G401.6 (cell line): Measurements from ENCODE around the gene KMT2E.
A peak's percentile ranks its signal among the peaks of the same experiment; 100 is the strongest.

Source experiments
- FAIRE-seq: peaks from 2 replicates; lab custom pipeline; 2012; peaks lifted over from hg19 to GRCh38; lab: Jason Lieb, UNC

KMT2E gene

DNA sequence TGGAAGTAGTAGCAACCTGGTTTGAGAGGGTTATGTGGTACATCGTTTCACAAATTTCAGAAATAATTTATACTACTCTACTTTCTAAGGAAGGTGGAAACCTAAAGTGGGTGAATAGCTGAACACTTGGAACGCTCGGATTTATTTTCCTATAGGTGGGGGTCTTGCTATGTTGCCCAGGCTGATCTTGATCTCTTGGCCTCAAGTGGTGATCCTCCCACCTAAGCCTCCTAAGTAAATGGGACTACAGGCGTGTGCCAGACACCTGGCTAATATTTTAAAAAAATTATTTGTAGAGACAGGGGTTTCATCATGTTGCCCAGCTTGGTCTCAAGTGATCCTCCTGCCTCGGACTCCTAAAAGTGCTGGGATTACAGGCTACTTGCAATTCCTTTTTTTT, 6.7 kb upstream of the KMT2E start:
- FAIRE-seq, result no peak

DNA sequence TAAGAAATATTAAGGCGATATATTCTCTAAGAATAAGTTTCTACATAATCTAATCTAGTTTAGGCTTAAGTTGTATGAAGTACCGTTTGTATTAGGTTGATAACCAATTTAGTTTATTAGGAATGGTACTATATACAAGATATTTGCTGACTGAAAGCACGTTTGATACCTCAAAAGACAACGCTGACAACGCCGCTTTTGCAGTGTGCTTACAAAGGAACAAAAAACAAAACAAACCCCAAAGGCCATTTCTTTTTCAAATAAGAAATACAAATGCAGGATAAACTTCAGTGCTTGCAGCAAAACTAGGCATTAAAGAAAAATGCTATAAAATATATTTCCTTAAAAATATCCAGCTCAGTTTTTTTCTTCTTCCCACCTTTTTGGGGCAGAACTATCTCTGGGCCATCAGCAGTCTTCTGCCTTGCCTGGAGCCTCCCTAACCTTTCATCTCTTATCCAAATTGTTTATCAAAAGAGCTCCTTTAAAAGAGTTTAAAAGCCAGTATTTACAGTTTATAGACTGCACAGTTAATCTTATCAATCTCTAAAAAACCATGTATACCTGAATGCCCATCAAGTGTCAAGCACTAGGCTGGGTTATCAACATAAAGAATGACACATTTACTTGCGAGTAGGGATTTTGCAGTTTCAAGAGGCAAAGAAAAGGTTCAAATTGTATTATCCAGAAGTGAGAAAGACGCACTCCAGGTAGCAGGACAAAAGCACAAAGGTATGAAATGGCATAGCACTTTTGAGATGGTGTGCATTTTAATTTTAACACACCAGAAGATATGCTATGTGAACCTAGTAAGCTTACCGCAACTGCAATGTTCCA, 4.1 kb upstream of the KMT2E start:
- FAIRE-seq, result no peak

DNA sequence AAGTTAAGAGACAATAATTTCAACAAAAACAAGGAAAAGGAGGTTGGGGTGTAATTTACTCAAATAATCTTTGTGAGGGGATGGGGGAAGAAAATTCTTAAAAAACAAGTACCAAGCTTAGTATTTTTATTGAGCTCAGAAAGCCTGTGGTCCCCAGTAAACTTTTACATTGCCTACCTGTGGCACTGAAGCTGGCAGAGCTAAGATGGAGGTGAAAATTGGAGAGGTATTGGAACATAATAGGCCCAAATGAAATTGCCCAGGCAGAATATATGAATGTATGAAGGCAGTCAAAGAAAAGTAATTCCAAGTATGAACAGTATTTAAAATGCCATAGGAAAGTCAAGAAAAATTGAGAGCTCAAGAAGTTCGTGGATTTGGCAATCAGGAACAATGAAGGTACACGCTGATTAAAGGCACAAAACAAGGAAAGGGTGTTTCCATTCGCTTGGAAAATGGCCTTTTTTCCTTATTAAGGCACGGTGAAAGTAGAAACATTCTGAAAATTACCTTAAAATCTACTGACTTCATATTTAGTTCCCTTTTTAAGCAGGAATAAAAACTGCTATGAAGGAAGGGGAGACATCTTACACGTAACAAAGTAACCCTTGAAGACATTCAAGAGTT, 3.4 kb upstream of the KMT2E start:
- no peak for FAIRE-seq

DNA sequence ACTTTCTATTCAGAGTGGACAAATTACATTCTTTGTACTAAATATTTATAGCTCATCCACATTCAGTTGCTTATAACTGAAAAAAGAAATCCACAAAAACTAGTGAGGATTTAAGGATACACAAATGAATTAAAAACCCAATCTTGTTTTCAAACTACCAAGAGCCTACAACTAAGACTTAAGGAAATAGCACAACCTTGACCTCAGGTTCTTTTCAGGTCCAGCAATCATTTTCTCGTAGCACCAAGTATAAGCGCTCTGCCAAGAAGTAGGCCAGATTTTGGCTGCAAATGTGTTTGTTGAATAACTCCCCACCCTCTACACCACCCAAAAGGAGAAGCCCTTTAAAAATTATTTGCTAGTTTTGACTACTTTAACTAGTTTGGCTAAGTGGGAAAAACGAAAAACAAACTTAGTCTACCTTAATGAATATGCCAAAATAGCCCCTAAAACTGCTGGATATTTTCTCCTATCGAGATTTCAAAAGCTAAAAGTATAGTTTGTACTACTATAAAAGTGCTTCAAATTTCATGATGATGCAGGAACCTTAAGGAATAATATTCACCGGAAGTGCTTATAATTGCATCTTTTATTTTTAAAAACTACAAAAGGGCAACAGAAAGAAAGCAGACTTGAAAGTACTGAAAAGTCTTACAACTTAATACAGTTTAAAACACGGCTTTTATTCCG, 2.7 kb upstream of the KMT2E start:
- FAIRE-seq, result no peak

DNA sequence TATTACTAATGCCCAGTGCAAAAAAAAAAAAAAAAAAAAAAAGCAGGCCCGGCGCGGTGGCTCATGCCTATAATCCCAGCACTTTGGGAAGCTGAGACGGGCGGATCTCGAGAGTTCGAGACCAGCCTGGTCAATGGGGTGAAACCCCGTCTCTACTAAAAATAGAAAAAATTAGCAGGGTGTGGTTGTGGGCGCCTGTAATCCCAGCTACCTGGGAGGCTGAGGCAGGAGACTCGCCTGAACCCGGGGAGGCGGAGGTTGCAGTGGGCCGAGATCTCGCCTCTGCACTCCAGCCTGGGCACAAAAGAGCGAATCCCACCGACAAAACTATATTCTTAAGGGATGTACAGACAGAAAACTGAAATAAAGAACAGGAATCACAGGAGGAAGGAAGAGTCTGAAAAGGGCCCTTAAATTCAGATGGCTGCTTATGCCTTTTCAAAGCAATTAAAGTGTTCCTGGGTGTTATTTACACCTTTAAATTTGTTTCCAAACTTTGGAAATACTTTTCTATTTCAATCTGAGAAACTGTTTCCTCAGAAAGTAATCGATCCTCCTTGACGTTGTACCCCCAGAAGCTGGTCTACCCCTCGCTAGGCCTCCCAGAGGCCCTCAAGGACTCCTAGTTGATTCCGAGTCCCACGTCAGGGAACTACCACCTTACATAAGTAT, 2.0 kb upstream of the KMT2E start:
- FAIRE-seq, result no peak

DNA sequence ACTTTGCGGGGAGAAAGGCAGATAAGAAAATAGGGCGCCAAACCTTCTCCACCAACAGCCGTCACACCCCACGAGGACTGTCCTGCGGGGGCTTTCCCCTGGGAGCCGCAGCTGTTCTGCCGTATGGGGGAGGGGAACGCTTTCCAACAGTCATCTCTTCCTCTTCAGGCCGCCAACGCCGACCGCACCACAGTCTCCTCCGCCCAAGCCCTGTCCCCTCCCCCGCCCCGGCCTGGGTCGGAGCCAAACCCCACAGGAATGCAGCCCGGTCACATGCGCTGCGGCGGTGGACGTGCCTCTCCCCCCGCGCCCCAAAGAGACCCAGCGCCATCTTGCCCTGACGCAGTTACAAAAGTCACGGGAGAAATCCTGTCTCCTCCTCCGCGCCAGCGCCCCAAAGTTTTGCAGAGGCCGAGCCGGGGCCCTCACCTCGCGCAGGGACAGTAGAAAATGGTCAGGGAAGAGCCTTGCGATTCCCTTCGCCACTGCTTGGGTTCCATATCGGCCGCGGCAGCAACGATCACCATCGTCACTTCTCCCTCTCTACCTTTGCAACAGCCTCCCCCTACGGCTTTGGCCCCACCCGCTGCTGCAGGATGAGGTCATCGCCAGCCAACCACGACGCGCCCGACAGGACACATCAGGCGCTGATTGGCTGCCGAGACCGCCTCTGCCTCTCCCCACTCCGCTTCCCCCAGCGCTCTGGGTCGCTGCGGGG, 1.3 kb upstream of the KMT2E start:
- peak; percentile 91 for FAIRE-seq

DNA sequence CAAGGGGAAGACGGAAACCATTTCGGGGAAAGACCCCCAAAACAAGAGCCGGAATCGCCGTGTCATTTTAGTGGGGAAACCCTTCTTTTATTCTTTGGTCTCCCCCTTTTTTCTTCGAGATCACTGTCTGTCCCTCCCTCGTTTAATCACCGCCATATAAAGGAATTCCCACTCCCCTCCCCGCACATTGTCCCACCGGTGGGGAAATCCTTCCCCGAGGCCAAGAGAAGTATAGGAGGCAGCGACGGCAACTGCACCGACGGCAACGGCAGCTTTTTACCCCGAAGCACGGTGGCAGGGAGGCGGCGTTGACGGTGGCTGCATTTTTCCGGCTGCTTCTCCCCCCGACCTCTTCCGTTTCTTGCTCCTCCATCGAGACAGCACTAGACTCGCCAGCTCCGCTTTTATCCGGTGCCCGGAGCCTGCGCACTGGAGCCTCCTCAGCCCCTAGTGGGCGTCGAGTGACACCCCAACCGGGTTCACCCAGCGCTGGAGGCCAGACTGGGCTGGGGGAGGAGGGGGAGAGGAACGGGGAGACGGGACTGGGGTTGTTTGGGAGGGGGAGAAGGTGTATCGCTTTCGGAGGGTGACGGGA, 687 bp upstream of the KMT2E start:
- no peak for FAIRE-seq

DNA sequence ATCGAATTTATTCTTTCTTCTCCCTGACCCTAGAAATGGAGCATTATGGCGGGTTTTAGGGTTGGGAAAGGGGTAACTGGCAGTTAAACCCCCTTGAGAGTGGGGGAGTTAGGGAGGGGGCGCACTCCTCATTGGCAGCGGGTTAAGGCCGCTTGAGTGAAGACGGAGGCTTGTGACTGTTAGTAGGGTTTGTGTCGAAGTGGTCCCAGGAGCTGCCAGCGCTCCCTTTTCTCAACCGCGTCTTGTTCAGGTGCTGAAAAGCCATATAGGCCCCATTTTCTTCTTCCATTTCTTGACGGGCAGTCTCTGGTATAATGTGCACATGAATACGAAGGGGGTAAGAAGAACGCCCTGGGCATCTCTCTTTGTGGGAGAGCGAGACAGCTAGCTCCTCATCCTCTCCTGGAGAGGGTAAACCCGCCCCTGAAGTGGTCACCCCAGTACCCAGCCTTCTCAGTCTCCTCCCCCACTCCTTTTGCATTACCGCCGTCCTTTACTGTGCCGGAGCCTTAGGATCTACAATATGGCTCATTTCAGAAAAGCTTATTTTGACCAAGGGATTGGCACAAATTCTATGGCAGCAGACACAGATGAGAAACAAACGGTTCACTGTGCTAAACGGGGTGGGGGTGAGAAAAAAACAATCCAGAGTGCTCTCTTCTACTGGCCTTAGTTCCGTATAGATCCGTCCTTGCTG, 836 bp downstream of the KMT2E start:
- no peak for FAIRE-seq

DNA sequence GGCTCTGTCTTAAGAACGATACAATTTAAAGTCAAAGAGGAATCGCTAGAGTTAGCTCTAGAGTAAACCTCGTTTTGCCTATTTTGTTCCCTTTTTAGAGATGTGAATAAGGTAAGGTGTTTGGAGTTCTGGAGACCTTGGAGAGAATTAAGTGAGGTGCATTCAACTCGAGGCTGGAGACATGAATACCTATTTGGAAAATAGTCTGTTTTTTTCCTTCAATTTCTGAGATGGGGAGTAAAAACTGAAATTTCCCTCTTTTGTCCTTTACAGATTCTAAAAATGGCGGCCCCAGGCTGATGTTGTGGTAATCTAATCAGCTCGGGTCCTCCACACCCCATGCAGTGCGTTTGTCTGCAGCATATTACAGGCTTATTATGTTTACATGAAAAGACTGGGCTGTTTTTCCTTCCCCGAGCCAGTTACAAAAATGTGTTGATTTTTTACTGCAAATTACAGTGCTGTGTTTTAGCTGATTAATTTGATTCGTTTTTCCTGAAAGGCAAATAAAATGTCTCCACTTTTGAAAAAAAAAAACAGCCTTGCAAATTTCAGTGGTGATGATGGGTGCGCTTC, 1.5 kb downstream of the KMT2E start:
- no peak for FAIRE-seq

DNA sequence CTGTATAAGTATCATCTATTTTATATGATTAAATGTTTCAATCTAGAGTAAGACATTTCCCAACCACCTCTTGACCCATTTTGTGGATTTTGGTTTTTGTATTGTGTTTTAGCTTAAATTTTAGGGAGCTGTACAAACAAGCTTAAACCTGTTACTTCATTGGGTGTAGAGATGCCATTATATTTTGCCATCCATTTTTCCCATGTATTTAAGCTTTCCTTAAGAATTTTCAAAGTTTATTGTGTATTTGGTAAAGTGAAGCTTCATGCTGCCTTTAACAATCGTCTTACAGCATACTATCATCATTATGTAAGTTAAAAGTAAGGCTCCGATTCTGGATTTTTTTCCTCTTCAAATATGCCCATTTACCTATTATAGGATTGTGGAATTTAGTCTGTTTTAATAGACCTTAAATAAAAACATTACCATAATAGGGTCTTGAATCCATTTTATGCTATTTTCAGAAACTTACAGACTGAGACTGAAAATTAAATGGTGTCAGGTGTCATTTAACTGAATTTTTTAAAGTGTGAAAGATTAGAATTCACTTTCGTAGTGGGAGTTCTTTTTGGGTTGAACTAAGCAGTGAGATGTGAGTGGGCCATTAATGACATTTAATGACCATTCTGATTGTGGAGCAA, 2.2 kb downstream of the KMT2E start:
- FAIRE-seq, result no peak

DNA sequence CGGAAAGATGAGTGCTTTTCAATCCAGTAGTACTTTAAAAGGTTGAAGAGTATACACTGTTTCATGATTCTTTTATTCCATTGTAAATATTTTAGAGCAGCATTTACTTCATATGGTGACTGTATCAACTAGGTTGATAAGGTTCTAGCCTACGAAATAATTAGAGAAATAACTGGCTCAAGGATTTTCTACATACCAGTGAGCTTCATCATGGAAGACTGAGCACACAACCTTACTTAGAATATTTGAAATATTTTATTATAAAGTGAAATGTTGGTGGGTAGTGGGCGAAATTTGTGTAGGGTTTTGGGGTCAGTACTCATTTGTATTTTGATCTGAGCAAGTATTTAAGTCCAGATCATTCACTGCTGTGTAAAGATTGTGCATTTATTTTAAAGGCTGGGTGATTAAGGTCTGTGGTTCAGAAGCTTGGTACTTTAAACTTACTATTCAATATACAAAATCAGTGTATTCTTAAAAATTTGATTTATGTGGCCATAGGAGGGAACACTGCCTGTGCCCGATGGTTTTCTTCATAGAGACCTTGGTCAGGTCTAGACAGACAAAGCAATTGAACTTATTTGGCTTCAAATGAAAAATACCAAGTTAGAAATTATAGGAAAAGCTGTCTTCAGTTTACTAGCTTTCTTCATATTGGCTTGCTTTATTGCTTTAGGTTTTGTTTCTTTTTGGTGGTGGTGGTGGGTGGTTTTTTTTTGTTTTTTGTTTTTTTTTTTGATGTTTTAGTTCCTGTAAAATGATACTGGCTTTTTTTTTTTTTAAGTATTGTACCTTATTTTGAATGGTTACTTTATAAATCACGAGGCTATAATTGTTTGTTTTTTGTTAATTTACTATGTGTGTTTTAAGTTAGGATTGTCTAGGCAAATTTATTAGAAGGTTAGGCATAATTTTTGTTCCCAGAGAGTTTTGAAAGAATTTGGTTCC, 3.0 kb downstream of the KMT2E start:
- FAIRE-seq, result peak; percentile 31

DNA sequence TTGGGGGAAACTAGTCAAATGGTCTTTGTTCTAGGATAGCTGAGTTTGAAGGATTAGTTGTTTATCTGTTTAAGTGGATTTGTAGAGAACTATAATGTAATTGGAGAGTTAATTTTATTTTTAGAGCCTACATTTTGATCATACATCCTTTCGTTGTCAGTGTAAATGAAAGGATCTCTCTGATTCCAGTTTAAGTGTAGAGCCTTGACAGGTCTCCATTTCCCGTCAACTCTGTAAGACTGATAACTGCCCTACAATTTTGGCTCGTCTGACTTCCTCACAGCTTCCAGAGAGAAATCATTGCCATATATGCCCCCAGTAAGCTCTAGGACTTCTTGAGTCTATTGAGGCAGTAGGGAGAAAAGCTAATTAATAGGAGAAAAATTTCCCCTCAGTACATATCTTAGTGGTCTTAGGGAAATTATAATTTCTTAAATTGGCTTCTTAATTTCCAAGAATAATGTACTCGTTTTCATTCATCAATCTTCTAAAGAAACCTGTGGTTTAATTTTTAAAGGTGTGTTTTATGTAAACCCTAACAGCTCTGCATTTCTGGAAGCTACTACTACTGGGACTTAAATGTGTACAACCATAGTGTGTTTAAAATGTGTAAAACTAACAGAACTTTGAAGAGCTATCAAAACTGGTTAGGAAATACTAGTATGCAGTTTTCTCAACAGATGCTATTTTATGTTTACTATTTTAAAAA, 3.8 kb downstream of the KMT2E start:
- peak; percentile 13 for FAIRE-seq

DNA sequence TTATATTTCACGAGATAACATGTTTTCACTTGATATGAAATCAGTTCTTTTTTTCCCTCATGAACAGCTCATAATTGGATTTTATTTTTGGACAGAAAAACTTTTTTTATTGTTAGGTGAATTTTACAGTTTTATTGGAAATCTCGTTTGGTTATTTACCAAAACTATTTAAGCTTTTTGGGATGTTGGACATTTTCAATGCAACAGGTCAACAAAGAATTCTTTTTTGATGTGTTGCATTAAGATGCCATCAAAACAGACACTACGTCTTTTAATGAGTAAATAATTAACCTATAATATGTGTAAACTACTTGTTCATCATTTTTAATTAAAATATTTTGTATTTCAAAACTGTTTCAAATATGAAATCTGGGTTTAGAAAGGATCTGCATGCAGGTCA, 5.3 kb downstream of the KMT2E start:
- FAIRE-seq, result no peak

DNA sequence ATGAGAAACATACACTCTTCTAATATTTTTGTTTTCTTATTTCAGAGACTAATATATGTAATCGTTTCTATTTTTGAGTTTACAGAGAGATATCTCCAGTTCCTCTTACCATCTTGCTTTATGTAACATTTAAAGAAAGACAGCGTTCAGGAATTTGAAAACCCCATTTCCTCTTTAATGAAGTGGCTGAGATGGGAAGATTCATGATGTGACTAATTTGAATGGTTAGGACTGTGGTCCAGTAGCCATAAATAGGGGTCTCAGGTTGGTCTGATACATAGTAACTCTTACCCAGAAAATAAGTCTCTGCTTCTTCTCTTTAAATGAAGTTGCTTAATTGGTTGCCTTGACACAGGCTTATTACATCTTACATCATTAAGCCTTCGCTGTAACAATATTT, 6.9 kb downstream of the KMT2E start:
- no peak for FAIRE-seq

DNA sequence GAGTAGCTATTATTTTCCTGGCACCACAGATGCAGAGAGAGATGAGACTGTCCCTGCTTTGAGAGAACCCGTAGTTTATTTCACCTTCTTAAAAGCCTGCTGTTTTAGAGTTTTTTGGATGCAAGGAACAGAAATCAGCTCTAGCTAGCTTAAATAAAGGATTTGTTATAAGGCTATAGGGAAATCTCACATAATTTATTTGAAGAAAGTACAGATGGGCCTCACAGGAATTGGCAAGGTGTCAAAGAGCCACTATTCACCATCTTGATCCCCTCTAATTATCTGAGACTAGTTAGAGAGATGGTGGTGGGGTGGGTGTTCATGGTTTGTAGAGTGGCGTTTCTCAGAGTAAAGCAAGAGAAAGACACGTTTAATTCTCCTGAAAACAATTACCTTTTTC, 7.3 kb downstream of the KMT2E start:
- FAIRE-seq, result no peak

DNA sequence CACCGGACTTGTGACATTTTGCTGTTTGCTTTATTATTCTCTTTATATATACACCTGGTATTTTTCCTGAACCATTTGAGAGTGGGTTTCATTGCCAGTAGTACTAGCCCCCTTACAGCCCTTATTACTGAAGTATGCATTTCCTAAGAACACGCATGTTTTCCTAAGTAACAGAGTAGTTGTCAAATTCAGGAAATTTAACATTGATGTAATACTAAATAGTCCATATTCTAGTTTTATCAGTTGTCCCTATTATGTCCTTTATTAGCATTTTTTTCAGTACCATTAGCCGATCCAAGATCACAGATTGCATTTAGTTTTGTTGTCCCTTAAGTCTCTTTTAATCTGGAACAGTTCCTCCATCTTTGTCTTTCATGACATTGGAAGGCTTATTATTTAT, 8.0 kb downstream of the KMT2E start:
- no peak for FAIRE-seq

DNA sequence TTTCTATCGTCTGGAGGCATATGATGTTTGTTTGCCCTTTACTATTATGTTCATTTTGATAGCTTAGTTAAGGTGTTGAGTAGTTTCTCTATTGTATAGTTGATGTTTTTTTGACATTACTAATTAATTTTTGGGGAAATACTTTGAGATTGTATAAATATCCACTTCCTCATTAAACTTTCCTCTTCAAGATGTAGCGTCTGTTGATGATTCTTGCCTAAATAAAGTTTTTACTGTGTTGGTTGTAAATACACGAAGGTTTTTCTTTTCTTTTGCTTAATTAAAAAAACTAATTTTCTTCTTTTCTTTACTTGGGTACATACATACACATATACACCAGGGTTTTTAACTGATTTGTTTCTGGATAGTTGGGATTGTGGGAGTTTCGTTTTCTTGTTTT, 8.5 kb downstream of the KMT2E start:
- no peak for FAIRE-seq

DNA sequence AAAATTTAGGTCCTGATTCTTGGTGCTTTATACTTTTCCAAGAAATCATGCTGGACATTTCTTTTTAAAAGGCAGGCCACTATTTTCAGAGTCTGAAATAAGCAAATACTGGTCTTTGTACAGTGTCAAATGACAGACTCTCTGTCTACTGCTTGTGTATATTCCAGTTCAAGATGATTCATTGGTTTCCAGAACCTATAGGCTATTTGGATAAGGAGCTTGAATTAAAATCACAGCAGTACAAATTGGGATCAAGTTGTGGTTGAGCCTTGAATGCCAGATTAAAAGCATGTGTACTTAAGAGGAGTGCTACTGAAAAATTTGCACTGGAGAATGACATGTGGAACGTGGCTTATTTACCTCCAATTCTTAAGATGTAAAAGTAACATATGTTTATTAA, 10.7 kb downstream of the KMT2E start:
- no peak for FAIRE-seq

DNA sequence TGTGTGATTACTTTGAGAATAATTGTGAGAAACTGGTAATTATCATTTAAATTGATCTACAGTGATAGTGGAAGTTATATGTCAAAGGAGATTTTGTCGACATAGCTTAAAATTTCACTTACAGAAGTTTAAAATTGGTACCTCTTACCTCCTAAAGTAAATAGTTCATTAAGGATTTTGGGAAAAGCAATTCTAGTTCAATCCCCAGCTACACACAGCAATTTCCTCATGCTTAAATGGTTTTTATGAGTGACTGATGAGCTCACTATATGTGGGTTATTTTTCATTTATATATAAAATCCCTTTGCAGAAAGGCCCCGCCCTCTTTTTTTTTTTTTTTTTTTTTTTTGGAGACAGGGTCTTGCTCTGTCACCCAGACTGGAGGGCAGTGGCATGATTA, 12.7 kb downstream of the KMT2E start:
- no peak for FAIRE-seq
